PFSK-1 (cell line): ENCODE data around the gene DNMT3B.

Source experiments
- FOXP2 ChIP-seq: optimal IDR thresholded peaks from 2 replicates; pipeline ENCODE3; 2011; ENCODE audit warnings: borderline replicate concordance, control low read depth, inconsistent platforms; ENCODE audit not compliant: insufficient read depth; ENCODE audit errors: extremely low read length, extremely low read depth
- POLR2AphosphoS5 ChIP-seq: IDR thresholded peaks from 2 replicates; pipeline ENCODE4 v1.6.1; 2012; ENCODE audit warnings: low read depth, mild to moderate bottlenecking, control low read depth, low read length, moderate library complexity
- REST ChIP-seq, 2 experiments: IDR thresholded peaks; 2 replicates each; pipeline versions ENCODE4 v1.6.1 to v1.8.0; 2011 to 2012; ENCODE audit warnings: low read depth in 2 of 2, low read length in 2 of 2, control low read depth in 1 of 2, inconsistent platforms in 1 of 2, mild to moderate bottlenecking in 1 of 2, moderate library complexity in 1 of 2; ENCODE audit not compliant: insufficient read depth in 1 of 2
- SIN3A ChIP-seq: IDR thresholded peaks from 2 replicates; pipeline ENCODE4 v1.6.1; 2012; ENCODE audit warnings: mild to moderate bottlenecking, low read length, moderate library complexity, borderline replicate concordance; ENCODE audit not compliant: insufficient read depth
- TAF1 ChIP-seq: IDR thresholded peaks from 2 replicates; pipeline ENCODE4 v1.6.1; 2012; ENCODE audit warnings: low read length, control low read depth, borderline replicate concordance; ENCODE audit not compliant: insufficient read depth

Gene DNMT3B

GRCh38 chr20:32763202-32764004 lies 1.2 kb downstream of the DNMT3B start:
- TF ChIP-seq TAF1: no peak
- TF ChIP-seq SIN3A: no peak
- TF ChIP-seq REST (IDR thresholded peaks at IDR 0.05; ENCODE audit: insufficient read depth in 1 of 2, low read depth in 2 of 2, low read length in 2 of 2): no peak
- TF ChIP-seq POLR2AphosphoS5: no peak
- peak; percentile 5 for TF ChIP-seq FOXP2

GRCh38 chr20:32764005-32764960 lies 2.1 kb downstream of the DNMT3B start:
- TF ChIP-seq FOXP2 (no peak), SIN3A (no peak), REST (IDR thresholded peaks at IDR 0.05; ENCODE audit: insufficient read depth in 1 of 2, low read depth in 2 of 2, low read length in 2 of 2) (no peak), POLR2AphosphoS5 (no peak), TAF1 (no peak)

GRCh38 chr20:32767418-32768198 lies 5.4 kb downstream of the DNMT3B start:
- TF ChIP-seq TAF1: no peak
- no peak for TF ChIP-seq FOXP2
- TF ChIP-seq REST (IDR thresholded peaks at IDR 0.05; ENCODE audit: insufficient read depth in 1 of 2, low read depth in 2 of 2, low read length in 2 of 2): no peak
- no peak for TF ChIP-seq SIN3A

GRCh38 chr20:32772046-32772445 lies 9.9 kb downstream of the DNMT3B start:
- TF ChIP-seq FOXP2 (no peak), REST (IDR thresholded peaks at IDR 0.05; ENCODE audit: insufficient read depth in 1 of 2, low read depth in 2 of 2, low read length in 2 of 2) (no peak), POLR2AphosphoS5 (no peak), SIN3A (no peak), TAF1 (no peak)
